Prostate gland (tissue), 2 donors: ENCODE data around the gene MMP25.

Experiments used
- POLR2A ChIP-seq: fragments of 450-650 bp; IDR thresholded peaks from one replicate; pipeline ENCODE4 v1.6.1; 2016; ENCODE audit warnings: antibody characterized with exemption, mild to moderate bottlenecking
- TF ChIP-seq, protein P1 (sequence below), 4 experiments: fragments of 200-600 bp in 2 of 4; fragments of 450-650 bp in 2 of 4; sonication (generic) in 2 of 4; IDR thresholded peaks; 1 replicate in 3 of 4; 2 replicates in 1 of 4; pipeline ENCODE4 v1.5.1; 2016 to 2019; ENCODE audit warnings: antibody characterized with exemption in 4 of 4, mild to moderate bottlenecking in 2 of 4, moderate library complexity in 2 of 4

DNA sequence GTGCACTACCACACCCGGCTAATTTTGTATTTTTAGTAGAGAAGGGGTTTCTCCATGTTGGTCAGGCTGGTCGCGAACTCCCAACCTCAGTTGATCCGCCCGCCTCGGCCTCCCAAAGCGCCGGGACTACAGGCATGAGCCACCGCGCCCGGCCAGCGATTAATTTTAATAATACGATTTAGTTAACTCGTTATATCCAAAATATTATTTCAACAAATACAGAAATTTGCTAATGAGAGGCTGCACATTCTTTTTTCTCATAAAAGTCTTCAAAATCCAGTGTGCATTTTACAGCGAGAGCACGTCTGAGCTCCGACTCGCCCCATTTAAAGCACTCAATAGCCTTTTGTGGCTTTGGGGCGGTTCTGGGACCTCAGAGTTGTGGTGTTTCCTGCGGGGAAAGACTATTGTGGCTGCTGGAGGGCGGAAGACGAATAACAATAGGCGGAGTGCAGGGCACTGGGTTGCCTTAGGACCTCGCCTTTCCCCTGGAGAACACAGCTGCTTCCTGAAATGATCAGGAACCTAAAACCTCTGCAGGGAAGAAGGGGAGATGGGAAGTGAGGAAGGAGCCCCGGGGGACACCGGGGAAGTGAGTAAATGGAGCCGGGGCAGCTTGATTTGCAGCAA, 55.6 kb downstream of the MMP25 start:
- TF ChIP-seq POLR2A: no peak
- TF ChIP-seq, protein P1, sequence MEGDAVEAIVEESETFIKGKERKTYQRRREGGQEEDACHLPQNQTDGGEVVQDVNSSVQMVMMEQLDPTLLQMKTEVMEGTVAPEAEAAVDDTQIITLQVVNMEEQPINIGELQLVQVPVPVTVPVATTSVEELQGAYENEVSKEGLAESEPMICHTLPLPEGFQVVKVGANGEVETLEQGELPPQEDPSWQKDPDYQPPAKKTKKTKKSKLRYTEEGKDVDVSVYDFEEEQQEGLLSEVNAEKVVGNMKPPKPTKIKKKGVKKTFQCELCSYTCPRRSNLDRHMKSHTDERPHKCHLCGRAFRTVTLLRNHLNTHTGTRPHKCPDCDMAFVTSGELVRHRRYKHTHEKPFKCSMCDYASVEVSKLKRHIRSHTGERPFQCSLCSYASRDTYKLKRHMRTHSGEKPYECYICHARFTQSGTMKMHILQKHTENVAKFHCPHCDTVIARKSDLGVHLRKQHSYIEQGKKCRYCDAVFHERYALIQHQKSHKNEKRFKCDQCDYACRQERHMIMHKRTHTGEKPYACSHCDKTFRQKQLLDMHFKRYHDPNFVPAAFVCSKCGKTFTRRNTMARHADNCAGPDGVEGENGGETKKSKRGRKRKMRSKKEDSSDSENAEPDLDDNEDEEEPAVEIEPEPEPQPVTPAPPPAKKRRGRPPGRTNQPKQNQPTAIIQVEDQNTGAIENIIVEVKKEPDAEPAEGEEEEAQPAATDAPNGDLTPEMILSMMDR (IDR thresholded peaks at IDR 0.05): no peak
